H1 (cell line): ENCODE measurements around the gene SF3B2. TPM values are rescaled to one million over a fixed set of nuclear protein-coding genes. Genes with fewer than 3 reads are reported as not detected.

Experiments used
- CTCF ChIA-PET: fragments of 300-600 bp; sonication (Branson Sonifier 250); formaldehyde crosslinking; loops from one replicate; lab custom pipeline; 2021; ENCODE audit not compliant: partially characterized antibody; lab: Charles Lee
- POLR2A ChIA-PET: fragments of 300-600 bp; sonication (Branson Sonifier 250); formaldehyde crosslinking; loops from one replicate; lab custom pipeline; 2021; ENCODE audit warnings: inconsistent platforms; ENCODE audit not compliant: partially characterized antibody; lab: Charles Lee
- DNase-seq, 2 experiments: peaks; one replicate each; pipeline versions ENCODE4 v3.0.0 to v3.0.0-alpha.2; 2010 to 2022; ENCODE audit warnings: low spot score in 2 of 2, low read depth in 1 of 2, mixed read lengths in 1 of 2
- FAIRE-seq: peaks from 2 replicates; lab custom pipeline; 2011; peaks lifted over from hg19 to GRCh38; lab: Jason Lieb, UNC
- H2AFZ ChIP-seq: 2 replicates; pipeline ENCODE4 v1.8.1; 2012; ENCODE audit warnings: low read length, inconsistent platforms
- H2AK5ac ChIP-seq: 2 replicates; pipeline ENCODE4 v1.6.1; 2013; ENCODE audit warnings: low read depth, low read length
- H2BK120ac ChIP-seq: replicated peaks from 2 replicates; pipeline ENCODE3; 2013; ENCODE audit warnings: low read depth, low read length, inconsistent platforms
- H2BK12ac ChIP-seq: 2 replicates; pipeline ENCODE4 v1.6.1; 2013; ENCODE audit warnings: low read depth, low read length
- H2BK15ac ChIP-seq: 2 replicates; pipeline ENCODE4 v1.6.1; 2013; ENCODE audit warnings: low read length
- H2BK20ac ChIP-seq: 2 replicates; pipeline ENCODE4 v1.6.1; 2013; ENCODE audit warnings: low read length
- H2BK5ac ChIP-seq: 2 replicates; pipeline ENCODE4 v1.6.1; 2013; ENCODE audit warnings: low read depth, low read length
- H3K14ac ChIP-seq: 2 replicates; pipeline ENCODE4 v1.6.1; 2013; ENCODE audit warnings: inconsistent platforms; ENCODE audit not compliant: insufficient read length
- H3K18ac ChIP-seq: 2 replicates; pipeline ENCODE4 v1.6.1; 2013; ENCODE audit warnings: low read length; ENCODE audit errors: extremely low read depth
- H3K23ac ChIP-seq: 2 replicates; pipeline ENCODE4 v1.6.1; 2013; ENCODE audit warnings: inconsistent platforms; ENCODE audit not compliant: insufficient read length
- H3K23me2 ChIP-seq: 2 replicates; pipeline ENCODE4 v1.6.1; 2013; ENCODE audit warnings: low read depth, low read length
- H3K27ac ChIP-seq: 2 replicates; pipeline ENCODE4 v1.6.1; 2011; ENCODE audit warnings: low read depth, low read length, inconsistent platforms
- H3K27me3 ChIP-seq, 4 experiments: replicated peaks in 1 of 4; 1 replicate in 1 of 4; 2 replicates in 3 of 4; pipeline versions ENCODE4 v1.6.1 to v1.8.1; 2011 to 2013; ENCODE audit warnings: low read length in 3 of 4, mild to moderate bottlenecking in 3 of 4, inconsistent platforms in 2 of 4, mixed read lengths in 2 of 4, moderate library complexity in 1 of 4; ENCODE audit not compliant: control insufficient read depth in 3 of 4, insufficient read depth in 3 of 4; ENCODE audit errors: extremely low read depth in 1 of 4
- H3K36me3 ChIP-seq, 4 experiments: 2 replicates each; pipeline versions ENCODE4 v1.6.1 to v1.8.1; 2011 to 2013; ENCODE audit warnings: mild to moderate bottlenecking in 4 of 4, low read length in 3 of 4, moderate library complexity in 2 of 4, control low read depth in 1 of 4, inconsistent platforms in 1 of 4; ENCODE audit not compliant: insufficient read depth in 4 of 4, control insufficient read depth in 2 of 4
- H3K4ac ChIP-seq: replicated peaks from 2 replicates; pipeline ENCODE3; 2013; ENCODE audit warnings: low read length, low read depth, mixed read lengths, inconsistent platforms; ENCODE audit not compliant: insufficient read length
- H3K4me1 ChIP-seq, 4 experiments: replicated peaks in 1 of 4; 1 replicate in 1 of 4; 2 replicates in 3 of 4; pipeline versions ENCODE4 v1.6.1 to v1.8.1; 2011 to 2013; ENCODE audit warnings: low read length in 3 of 4, inconsistent platforms in 2 of 4, mixed read lengths in 1 of 4; ENCODE audit not compliant: insufficient read depth in 4 of 4, control insufficient read depth in 3 of 4
- H3K4me2 ChIP-seq, 2 experiments: 2 replicates each; pipeline versions ENCODE4 v1.6.1 to v1.8.1; 2011 to 2013; ENCODE audit warnings: low read depth in 2 of 2, low read length in 2 of 2, control low read depth in 1 of 2, inconsistent platforms in 1 of 2, mild to moderate bottlenecking in 1 of 2; ENCODE audit not compliant: insufficient read depth in 1 of 2
- H3K4me3 ChIP-seq, 4 experiments: fragments of 200-600, 300-600 bp in 1 of 4; sonication (generic), shearing (Covaris generic), sonication (Bioruptor Twin) in 1 of 4; 2 replicates each; pipeline versions ENCODE4 v1.5.1 to v1.8.1; 2011 to 2016; ENCODE audit warnings: low read length in 4 of 4, low read depth in 3 of 4, control low read depth in 2 of 4, inconsistent platforms in 2 of 4, mild to moderate bottlenecking in 2 of 4, mixed read lengths in 1 of 4, moderate library complexity in 1 of 4; ENCODE audit not compliant: insufficient read depth in 2 of 4; ENCODE audit errors: extremely low read depth in 1 of 4
- H3K56ac ChIP-seq: replicated peaks from 2 replicates; pipeline ENCODE3; 2013; ENCODE audit warnings: low read depth, mild to moderate bottlenecking, mixed read lengths, low read length, inconsistent platforms; ENCODE audit not compliant: insufficient read length
- H3K79me1 ChIP-seq: 2 replicates; pipeline ENCODE4 v1.6.1; 2013; ENCODE audit warnings: low read depth, low read length, control low read depth
- H3K79me2 ChIP-seq, 2 experiments: 2 replicates each; pipeline versions ENCODE4 v1.6.1 to v1.8.1; 2012 to 2013; ENCODE audit warnings: low read length in 2 of 2, mild to moderate bottlenecking in 2 of 2, inconsistent platforms in 1 of 2; ENCODE audit not compliant: insufficient read depth in 2 of 2, control insufficient read depth in 1 of 2
- H3K9ac ChIP-seq, 4 experiments: replicated peaks in 1 of 4; 1 replicate in 1 of 4; 2 replicates in 3 of 4; pipeline versions ENCODE4 v1.6.1 to v1.8.1; 2011 to 2013; ENCODE audit warnings: low read depth in 3 of 4, low read length in 3 of 4, control low read depth in 2 of 4, mild to moderate bottlenecking in 2 of 4, moderate library complexity in 2 of 4, inconsistent platforms in 1 of 4; ENCODE audit errors: extremely low read depth in 1 of 4
- H3K9me3 ChIP-seq, 2 experiments: 2 replicates each; pipeline versions ENCODE4 v1.6.1 to v1.8.1; 2012 to 2013; ENCODE audit warnings: mild to moderate bottlenecking in 2 of 2, moderate library complexity in 2 of 2, control low read depth in 1 of 2, inconsistent platforms in 1 of 2, low read depth in 1 of 2, low read length in 1 of 2, mixed read lengths in 1 of 2; ENCODE audit not compliant: insufficient read depth in 2 of 2
- H4K20me1 ChIP-seq, 2 experiments: replicated peaks in 1 of 2; 2 replicates each; pipeline versions ENCODE3 to v1.8.1; 2011 to 2013; ENCODE audit warnings: inconsistent platforms in 2 of 2, low read length in 2 of 2, mild to moderate bottlenecking in 1 of 2; ENCODE audit not compliant: insufficient read depth in 2 of 2, control insufficient read depth in 1 of 2
- H4K5ac ChIP-seq: 2 replicates; pipeline ENCODE4 v1.6.1; 2013; ENCODE audit warnings: low read length, low read depth, mixed read lengths, inconsistent platforms; ENCODE audit not compliant: insufficient read length
- H4K8ac ChIP-seq: 2 replicates; pipeline ENCODE4 v1.8.0; 2013; ENCODE audit warnings: mild to moderate bottlenecking, moderate library complexity, low read length, inconsistent platforms; ENCODE audit not compliant: insufficient read depth; ENCODE audit errors: extremely low read depth
- H4K91ac ChIP-seq: replicated peaks from 2 replicates; pipeline ENCODE3; 2013; ENCODE audit warnings: low read length, mixed read lengths, inconsistent platforms; ENCODE audit not compliant: insufficient read length
- ATF3 ChIP-seq: IDR thresholded peaks from 2 replicates; pipeline ENCODE4 v1.6.1; 2011; ENCODE audit warnings: low read depth, mild to moderate bottlenecking, low read length; ENCODE audit not compliant: insufficient read depth
- CBX8 ChIP-seq: fragments of 300-800, 300-1000 bp; sonication (generic); IDR thresholded peaks from 2 replicates; pipeline ENCODE4 v1.7.1; 2016; ENCODE audit warnings: low read depth, low read length, borderline replicate concordance
- CEBPB ChIP-seq: IDR thresholded peaks from 2 replicates; pipeline ENCODE4 v1.6.1; 2012; ENCODE audit warnings: low read depth, low read length
- CREB1 ChIP-seq: IDR thresholded peaks from 2 replicates; pipeline ENCODE4 v1.6.1; 2012; ENCODE audit warnings: inconsistent platforms
- GABPA ChIP-seq: IDR thresholded peaks from 2 replicates; pipeline ENCODE4 v1.6.1; 2011; ENCODE audit warnings: mild to moderate bottlenecking, low read length, moderate library complexity, borderline replicate concordance; ENCODE audit not compliant: insufficient read depth
- HDAC6 ChIP-seq: IDR thresholded peaks from one replicate; pipeline ENCODE4 v1.7.1; 2012; ENCODE audit warnings: low read depth, mild to moderate bottlenecking, inconsistent platforms, low read length, moderate library complexity
- KDM1A ChIP-seq: fragments of 200-600, 300-600 bp; sonication (generic); IDR thresholded peaks from 2 replicates; pipeline ENCODE4 v1.7.1; 2016; ENCODE audit warnings: mild to moderate bottlenecking, low read length, borderline replicate concordance
- KDM4A ChIP-seq: IDR thresholded peaks from one replicate; pipeline ENCODE4 v1.7.1; 2012; ENCODE audit warnings: low read depth, mild to moderate bottlenecking, moderate library complexity, low read length, inconsistent platforms; ENCODE audit not compliant: severe bottlenecking
- NRF1 ChIP-seq: IDR thresholded peaks from 2 replicates; pipeline ENCODE4 v1.6.1; 2011; ENCODE audit warnings: mild to moderate bottlenecking, low read depth, low read length, improper control_type of control experiment
- POLR2AphosphoS5 ChIP-seq: IDR thresholded peaks from 2 replicates; pipeline ENCODE4 v1.6.1; 2011; ENCODE audit warnings: low read depth, low read length
- RAD21 ChIP-seq, 2 experiments: IDR thresholded peaks in 1 of 2; conservative IDR thresholded peaks in 1 of 2; 2 replicates each; pipeline ENCODE4 v1.6.1; 2011; ENCODE audit warnings: low read depth in 2 of 2, low read length in 2 of 2, improper control_type of control experiment in 1 of 2, inconsistent platforms in 1 of 2, mild to moderate bottlenecking in 1 of 2, moderate library complexity in 1 of 2
- RXRA ChIP-seq: IDR thresholded peaks from 2 replicates; pipeline ENCODE4 v1.6.1; 2011; ENCODE audit warnings: low read depth, mild to moderate bottlenecking, low read length, moderate library complexity; ENCODE audit not compliant: insufficient read depth
- SP1 ChIP-seq: IDR thresholded peaks from 2 replicates; pipeline ENCODE4 v1.6.1; 2011; ENCODE audit warnings: low read depth, low read length
- TAF7 ChIP-seq: optimal IDR thresholded peaks from 2 replicates; pipeline ENCODE3; 2011; ENCODE audit warnings: low read depth, mild to moderate bottlenecking, inconsistent platforms, low read length, moderate library complexity, borderline replicate concordance
- WGBS, 2 experiments: shearing (Covaris generic) in 1 of 2; methylation state at CpG; one replicate each; pipeline versions ENCODE4 v1.1.6 to v1.1.7; 2013 to 2015; ENCODE audit warnings: low lambda C conversion rate in 2 of 2, mixed read lengths in 2 of 2, inconsistent platforms in 1 of 2, low coverage in 1 of 2, missing lambda C conversion rate in 1 of 2; ENCODE audit not compliant: insufficient replicate concordance in 2 of 2, insufficient coverage in 1 of 2, insufficient read length in 1 of 2; ENCODE audit errors: extremely low coverage in 1 of 2, missing lambda C conversion rate in 1 of 2; 5-methylcytosine and 5-hydroxymethylcytosine counted together
- polyA plus RNA-seq, 7 experiments: library from polyadenylated mRNA; depleted of rRNA in 3 of 7; stranded (reverse) in 5 of 7; unstranded in 2 of 7; fragments of >200 nt in 5 of 7; fragments of 200-250 nt in 2 of 7; gene quantifications; 1 replicate in 5 of 7; 2 replicates in 1 of 7; 4 replicates in 1 of 7; pipeline versions ENCODE4 v1.2.1 to v1.2.3, GENCODE V29; 2011 to 2013; ENCODE audit warnings: missing spikeins in 2 of 7, mixed read lengths in 2 of 7
- total RNA-seq: library from RNA; stranded (reverse); fragmentation: NEBNext Ultra II Directional; extraction: Animal tissue kit (Norgen Biotek cat#: 25700); gene quantifications from 2 replicates; pipeline ENCODE4 v1.2.1, GENCODE V29; 2021

Gene SF3B2
- total and polyA plus RNA-seq, 2 of the 8 experiments (the other 6 are each of a cell fraction or from before 2014, with no cell fraction given) = 182 to 237 TPM

- ChIA-PET POLR2A (no interaction called here), CTCF (interaction anchor here (0.9 to 2.2 kb wide), 3 partner anchors 10 to 27 kb away, joined by 3 to 7 read pairs (median 5); no protein-coding TSS in a partner anchor)
- Histone ChIP-seq H3K79me2 (no peaks in the 10 kb centered on the region), H2BK120ac (no peak overlapping the region), H3K56ac (no peak overlapping the region), H4K5ac (no peak overlapping the region), H2AFZ (no peak overlapping the region), H2BK5ac (no peak overlapping the region), H3K23me2 (no peaks in the 10 kb centered on the region), H3K27ac (no peak overlapping the region), H2BK20ac (no peak overlapping the region), H4K91ac (no peak overlapping the region), H4K8ac (no peak overlapping the region), H3K79me1 (no peaks in the 10 kb centered on the region), H3K14ac (no peak overlapping the region), H2BK15ac (no peak overlapping the region), H3K4me1 (peaks cover 7 to 19% (median 15%) of the 10 kb centered on the region in 4 experiments), H3K23ac (no peak overlapping the region), H3K9me3 (no peaks in the 10 kb centered on the region), H2AK5ac (no peak overlapping the region), H3K4ac (no peak overlapping the region), H3K4me3 (no peak overlapping the region), H2BK12ac (no peak overlapping the region), H4K20me1 (no peaks in the 10 kb centered on the region), H3K36me3 (no peaks in the 10 kb centered on the region), H3K9ac (no peak overlapping the region; a peak in 1 of 7 replicates), H3K18ac (no peak overlapping the region), H3K4me2 (no peak overlapping the region), H3K27me3 (no peaks in the 10 kb centered on the region)
- FAIRE-seq (no peak), DNase-seq (no peak)
- 76% methylated on average over 2 of the region's 2 CpGs; no CpG with 5 or more reads in 1 of the 2 experiments for WGBS, 2 experiments
- TF ChIP-seq KDM4A (no peak), RXRA (no peak), NRF1 (no peak), ATF3 (no peak), GABPA (no peak), SP1 (no peak), RAD21 (IDR thresholded peaks at IDR 0.05 in 1 of 2, conservative IDR thresholded peaks at IDR 0.05 in 1 of 2; ENCODE audit: low read depth in 2 of 2, low read length in 2 of 2) (no peak), CEBPB (no peak), KDM1A (no peak), CBX8 (no peak), TAF7 (no peak), POLR2AphosphoS5 (no peak), CREB1 (no peak), HDAC6 (no peak)
Measured at GRCh38 chr11:66109294-66109693, 57.1 kb downstream of the SF3B2 start.
